ENCODE data around the gene EPB41L5.

DNA sequence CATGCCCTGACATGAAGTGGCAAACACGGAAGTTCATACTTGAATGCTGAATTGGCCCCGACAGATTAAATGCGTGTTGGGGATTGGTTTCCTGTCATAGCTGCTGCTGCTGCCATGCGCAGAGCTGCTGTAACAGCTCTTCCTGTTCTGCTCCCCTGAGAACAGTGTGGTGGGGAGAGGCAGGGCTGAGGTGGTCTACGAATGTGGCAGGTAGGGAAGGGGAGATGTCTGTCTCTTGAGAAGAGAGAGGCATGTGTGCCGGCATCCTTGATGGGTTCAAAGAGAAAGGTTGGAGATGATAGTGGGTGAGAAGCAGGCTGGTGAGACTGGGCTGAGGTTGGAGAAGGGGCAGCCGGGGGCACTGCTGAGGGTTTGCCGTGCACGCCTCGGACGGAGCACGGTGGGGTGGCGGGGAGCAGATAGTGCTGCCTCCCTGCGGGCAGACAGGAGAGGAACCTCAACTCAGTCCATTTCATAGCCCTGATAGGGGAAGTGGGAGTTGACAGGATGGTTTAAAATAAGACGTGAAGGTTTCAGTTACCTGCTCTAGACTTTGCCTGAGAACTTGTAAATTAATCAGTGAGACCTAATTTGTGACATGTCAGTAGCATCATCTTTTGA is 164.2 kb downstream of the EPB41L5 start:
- TF ChIP-seq, protein P1, sequence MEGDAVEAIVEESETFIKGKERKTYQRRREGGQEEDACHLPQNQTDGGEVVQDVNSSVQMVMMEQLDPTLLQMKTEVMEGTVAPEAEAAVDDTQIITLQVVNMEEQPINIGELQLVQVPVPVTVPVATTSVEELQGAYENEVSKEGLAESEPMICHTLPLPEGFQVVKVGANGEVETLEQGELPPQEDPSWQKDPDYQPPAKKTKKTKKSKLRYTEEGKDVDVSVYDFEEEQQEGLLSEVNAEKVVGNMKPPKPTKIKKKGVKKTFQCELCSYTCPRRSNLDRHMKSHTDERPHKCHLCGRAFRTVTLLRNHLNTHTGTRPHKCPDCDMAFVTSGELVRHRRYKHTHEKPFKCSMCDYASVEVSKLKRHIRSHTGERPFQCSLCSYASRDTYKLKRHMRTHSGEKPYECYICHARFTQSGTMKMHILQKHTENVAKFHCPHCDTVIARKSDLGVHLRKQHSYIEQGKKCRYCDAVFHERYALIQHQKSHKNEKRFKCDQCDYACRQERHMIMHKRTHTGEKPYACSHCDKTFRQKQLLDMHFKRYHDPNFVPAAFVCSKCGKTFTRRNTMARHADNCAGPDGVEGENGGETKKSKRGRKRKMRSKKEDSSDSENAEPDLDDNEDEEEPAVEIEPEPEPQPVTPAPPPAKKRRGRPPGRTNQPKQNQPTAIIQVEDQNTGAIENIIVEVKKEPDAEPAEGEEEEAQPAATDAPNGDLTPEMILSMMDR (IDR thresholded peaks at IDR 0.05), result no peak
- TF ChIP-seq EZH2phosphoT487 (IDR thresholded peaks at IDR 0.05), result no peak
